Measurements from ENCODE around the gene PRKAR2B.

Gene PRKAR2B

DNA sequence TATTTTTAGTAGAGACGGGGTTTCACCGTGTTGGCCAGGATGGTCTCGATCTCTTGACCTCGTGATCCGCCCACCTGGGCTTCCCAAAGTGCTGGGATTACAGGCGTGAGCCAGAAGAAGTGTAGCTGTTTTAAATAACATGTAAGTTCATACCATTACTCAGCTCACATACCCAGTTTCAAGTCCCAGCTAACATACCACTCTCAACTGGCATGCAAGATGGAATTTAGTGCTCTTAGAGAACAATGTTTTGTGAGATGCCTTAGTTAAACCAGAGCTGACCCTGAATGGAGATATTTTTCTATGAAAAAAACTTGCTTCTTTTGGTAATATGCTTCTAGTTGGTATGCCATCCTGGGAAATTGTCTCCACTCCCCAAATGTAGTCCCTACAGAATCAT is 161.6 kb downstream of the PRKAR2B start:
- no peak for DNase-seq (ENCODE audit: low read depth)
- TF ChIP-seq, protein P1, sequence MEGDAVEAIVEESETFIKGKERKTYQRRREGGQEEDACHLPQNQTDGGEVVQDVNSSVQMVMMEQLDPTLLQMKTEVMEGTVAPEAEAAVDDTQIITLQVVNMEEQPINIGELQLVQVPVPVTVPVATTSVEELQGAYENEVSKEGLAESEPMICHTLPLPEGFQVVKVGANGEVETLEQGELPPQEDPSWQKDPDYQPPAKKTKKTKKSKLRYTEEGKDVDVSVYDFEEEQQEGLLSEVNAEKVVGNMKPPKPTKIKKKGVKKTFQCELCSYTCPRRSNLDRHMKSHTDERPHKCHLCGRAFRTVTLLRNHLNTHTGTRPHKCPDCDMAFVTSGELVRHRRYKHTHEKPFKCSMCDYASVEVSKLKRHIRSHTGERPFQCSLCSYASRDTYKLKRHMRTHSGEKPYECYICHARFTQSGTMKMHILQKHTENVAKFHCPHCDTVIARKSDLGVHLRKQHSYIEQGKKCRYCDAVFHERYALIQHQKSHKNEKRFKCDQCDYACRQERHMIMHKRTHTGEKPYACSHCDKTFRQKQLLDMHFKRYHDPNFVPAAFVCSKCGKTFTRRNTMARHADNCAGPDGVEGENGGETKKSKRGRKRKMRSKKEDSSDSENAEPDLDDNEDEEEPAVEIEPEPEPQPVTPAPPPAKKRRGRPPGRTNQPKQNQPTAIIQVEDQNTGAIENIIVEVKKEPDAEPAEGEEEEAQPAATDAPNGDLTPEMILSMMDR (conservative IDR thresholded peaks at IDR 0.05; ENCODE audit: control insufficient read depth, insufficient read depth, low read depth, low read length): no peak
- no peak overlapping the region for H3K4me3 ChIP-seq (ENCODE audit: control insufficient read depth, low read depth, low read length)

DNA sequence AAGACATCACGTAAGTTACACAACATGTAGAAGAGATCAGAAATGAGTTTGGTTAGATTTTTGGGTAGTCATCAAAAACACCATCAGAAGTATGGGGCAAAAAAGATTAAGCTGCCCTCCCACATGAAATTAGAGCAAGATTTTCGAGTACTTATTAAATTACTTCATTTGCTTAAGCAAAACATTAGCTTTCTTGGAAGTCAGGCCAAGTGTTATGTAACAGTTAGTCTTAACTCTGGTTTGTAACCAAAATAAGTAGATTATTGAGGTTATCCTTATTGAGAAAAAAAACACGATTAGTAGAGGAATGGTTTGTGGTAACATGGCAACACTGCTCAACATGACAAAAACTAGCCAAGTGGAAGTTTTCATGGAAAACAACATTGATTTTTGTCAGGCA is 162.2 kb downstream of the PRKAR2B start:
- no peak for DNase-seq (ENCODE audit: low read depth)
- H3K4me3 ChIP-seq (ENCODE audit: control insufficient read depth, low read depth, low read length): no peak overlapping the region
- TF ChIP-seq, protein P1 (conservative IDR thresholded peaks at IDR 0.05; ENCODE audit: control insufficient read depth, insufficient read depth, low read depth, low read length): no peak

DNA sequence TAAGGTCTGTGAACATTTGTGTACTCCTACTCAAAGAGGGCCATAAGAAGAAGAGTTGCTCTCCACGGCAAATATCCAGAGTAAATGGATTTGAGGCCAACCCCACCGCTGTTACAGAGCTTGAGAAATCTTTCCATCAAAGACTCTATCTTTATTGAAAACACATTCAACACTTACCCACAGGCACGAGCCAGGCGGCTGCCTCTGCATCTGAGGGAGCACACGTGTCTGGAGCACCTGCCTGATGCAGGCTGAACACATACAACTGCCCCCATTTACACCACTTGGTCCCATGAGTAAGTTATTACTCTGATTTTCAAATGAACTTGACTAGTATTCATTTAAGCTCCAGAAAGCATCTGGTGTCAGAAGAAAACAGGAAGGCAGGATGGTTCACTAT is 163.0 kb downstream of the PRKAR2B start:
- TF ChIP-seq, protein P1 (conservative IDR thresholded peaks at IDR 0.05; ENCODE audit: control insufficient read depth, insufficient read depth, low read depth, low read length): no peak

DNA sequence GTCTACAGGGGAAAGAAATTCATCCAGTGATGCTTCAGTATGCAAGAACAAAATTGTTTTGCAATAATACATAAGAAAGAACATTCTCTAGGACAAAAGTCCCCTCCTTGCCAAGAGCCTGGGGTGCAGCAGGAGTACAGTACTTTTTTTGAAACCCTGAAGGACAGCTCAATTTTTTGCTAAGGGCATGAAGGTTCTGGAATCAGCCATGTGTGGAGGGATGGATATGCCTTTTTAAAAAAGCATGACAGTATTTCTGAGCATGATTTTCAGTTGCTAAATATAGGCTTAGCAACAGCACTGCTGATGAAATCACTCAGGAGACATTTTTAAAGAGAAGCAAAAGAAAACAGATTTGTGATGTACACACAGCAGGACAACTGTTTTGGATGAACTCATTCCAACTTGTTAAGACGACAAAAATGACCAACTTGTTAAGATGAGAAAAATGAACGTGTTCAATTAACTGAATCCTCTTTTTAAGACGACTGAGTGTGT is 163.6 kb downstream of the PRKAR2B start:
- H3K4me3 ChIP-seq (ENCODE audit: control insufficient read depth, low read depth, low read length): no peak overlapping the region
- peak; percentile 42 for DNase-seq (ENCODE audit: low read depth)
- TF ChIP-seq, protein P1 (conservative IDR thresholded peaks at IDR 0.05; ENCODE audit: control insufficient read depth, insufficient read depth, low read depth, low read length): no peak

More for the DNA sequence above, 163.0 kb downstream of the PRKAR2B start:
- no peak overlapping the region for H3K4me3 ChIP-seq (ENCODE audit: control insufficient read depth, low read depth, low read length)
- no peak for DNase-seq (ENCODE audit: low read depth)

DNA sequence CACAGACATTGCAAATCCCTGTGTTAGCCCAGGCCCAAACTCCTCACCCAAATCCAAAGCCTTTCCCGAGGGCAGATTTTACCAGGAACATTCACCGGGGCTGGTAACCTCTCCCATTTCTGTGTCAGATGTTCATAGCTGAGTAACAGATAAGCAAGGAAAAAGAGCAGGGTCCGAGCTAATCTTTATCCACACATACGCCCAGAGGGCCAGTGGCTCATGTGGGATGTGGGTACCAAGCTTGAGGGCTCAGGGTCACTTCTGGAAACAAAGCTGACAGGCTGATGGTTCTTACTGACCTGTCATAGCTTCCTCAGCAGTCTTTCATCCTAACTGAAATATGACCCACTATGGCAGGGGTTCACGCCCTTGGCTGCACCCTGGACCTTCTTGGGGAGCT is 164.1 kb downstream of the PRKAR2B start:
- H3K4me3 ChIP-seq (ENCODE audit: control insufficient read depth, low read depth, low read length): no peak overlapping the region
- no peak for DNase-seq (ENCODE audit: low read depth)
- TF ChIP-seq, protein P1 (conservative IDR thresholded peaks at IDR 0.05; ENCODE audit: control insufficient read depth, insufficient read depth, low read depth, low read length): no peak

DNA sequence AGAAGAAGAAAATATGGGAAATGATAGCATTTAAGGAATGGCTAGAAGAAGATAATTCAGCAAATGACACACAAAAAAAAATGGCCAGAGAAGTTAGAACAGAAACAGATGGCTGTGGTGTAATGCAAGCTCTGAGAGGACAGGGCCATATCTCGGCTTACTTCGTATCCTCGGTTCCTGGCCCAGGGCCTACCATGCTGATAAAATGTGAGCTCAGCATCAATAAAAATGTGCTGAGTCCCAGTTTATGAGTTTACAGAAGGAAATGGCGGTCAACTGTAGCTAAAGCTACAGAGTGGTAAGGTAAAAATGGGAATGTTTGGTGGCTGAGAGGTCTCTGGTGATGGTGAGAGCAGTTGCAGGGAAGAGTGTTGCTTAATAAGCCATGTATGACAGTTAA is 165.1 kb downstream of the PRKAR2B start:
- TF ChIP-seq, protein P1 (conservative IDR thresholded peaks at IDR 0.05; ENCODE audit: control insufficient read depth, insufficient read depth, low read depth, low read length): no peak
- no peak for DNase-seq (ENCODE audit: low read depth)
- H3K4me3 ChIP-seq (ENCODE audit: control insufficient read depth, low read depth, low read length): no peak overlapping the region

DNA sequence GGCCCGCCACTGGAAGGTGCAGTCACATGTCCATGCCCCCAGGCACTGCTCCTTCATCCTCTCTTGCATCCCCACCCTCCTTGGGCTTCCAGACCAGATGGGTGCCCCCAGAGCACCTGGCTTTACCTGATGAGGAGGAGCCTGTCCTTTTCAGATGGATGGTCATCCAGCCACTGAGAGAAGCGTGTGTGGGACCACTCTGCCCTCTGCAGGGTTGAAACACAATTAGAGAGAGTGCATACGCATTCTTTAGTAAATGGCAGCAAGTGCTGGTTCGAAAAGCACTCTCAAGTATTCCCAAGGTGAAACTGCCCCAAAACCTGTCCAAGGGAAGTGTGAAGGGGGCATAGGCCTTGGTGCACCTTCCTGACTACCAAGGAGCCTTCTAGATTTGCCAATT is 165.9 kb downstream of the PRKAR2B start:
- TF ChIP-seq, protein P1 (conservative IDR thresholded peaks at IDR 0.05; ENCODE audit: control insufficient read depth, insufficient read depth, low read depth, low read length): no peak
- H3K4me3 ChIP-seq (ENCODE audit: control insufficient read depth, low read depth, low read length): no peak overlapping the region
- DNase-seq (ENCODE audit: low read depth): no peak

Measured in fibroblast of mammary gland (primary cell).